Fibroblast of pulmonary artery (primary cell): Measurements from ENCODE around the gene TPST2.

Source experiments
- DNase-seq: peaks from one replicate; pipeline ENCODE4 v3.0.0-alpha.2; 2010; ENCODE audit warnings: low read depth
- H3K4me3 ChIP-seq: replicated peaks from 2 replicates; pipeline ENCODE4 v1.5.1; 2011; ENCODE audit warnings: low read depth, mild to moderate bottlenecking, control low read depth, low read length, moderate library complexity
- TF ChIP-seq, protein P1 (sequence below): IDR thresholded peaks from 2 replicates; pipeline ENCODE4 v1.5.1; 2011; ENCODE audit warnings: mild to moderate bottlenecking, control low read depth, low read length, inconsistent platforms; ENCODE audit errors: missing control alignments

The TPST2 gene

DNA sequence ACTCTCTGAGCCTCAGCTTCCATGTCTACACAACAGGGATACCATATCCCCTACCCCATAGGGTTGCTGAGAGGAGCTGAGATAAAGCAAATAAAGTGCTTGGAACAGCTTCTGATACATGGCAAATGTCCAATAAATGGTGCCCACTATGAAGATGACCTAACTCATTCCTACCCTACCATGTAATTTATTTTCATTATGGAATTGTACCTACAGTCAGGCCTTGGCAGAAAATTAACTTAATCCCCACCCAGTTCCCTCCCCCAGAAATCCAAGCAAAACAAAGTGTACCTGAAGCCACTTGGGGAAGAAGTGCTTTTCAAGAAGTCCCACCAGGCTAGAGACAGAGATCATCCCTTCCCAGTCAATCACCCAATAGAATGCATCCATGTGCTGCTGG lies 95.4 kb downstream of the TPST2 start:
- DNase-seq = no peak
- TF ChIP-seq, protein P1, sequence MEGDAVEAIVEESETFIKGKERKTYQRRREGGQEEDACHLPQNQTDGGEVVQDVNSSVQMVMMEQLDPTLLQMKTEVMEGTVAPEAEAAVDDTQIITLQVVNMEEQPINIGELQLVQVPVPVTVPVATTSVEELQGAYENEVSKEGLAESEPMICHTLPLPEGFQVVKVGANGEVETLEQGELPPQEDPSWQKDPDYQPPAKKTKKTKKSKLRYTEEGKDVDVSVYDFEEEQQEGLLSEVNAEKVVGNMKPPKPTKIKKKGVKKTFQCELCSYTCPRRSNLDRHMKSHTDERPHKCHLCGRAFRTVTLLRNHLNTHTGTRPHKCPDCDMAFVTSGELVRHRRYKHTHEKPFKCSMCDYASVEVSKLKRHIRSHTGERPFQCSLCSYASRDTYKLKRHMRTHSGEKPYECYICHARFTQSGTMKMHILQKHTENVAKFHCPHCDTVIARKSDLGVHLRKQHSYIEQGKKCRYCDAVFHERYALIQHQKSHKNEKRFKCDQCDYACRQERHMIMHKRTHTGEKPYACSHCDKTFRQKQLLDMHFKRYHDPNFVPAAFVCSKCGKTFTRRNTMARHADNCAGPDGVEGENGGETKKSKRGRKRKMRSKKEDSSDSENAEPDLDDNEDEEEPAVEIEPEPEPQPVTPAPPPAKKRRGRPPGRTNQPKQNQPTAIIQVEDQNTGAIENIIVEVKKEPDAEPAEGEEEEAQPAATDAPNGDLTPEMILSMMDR = no peak
- no peak overlapping the region for H3K4me3 ChIP-seq

DNA sequence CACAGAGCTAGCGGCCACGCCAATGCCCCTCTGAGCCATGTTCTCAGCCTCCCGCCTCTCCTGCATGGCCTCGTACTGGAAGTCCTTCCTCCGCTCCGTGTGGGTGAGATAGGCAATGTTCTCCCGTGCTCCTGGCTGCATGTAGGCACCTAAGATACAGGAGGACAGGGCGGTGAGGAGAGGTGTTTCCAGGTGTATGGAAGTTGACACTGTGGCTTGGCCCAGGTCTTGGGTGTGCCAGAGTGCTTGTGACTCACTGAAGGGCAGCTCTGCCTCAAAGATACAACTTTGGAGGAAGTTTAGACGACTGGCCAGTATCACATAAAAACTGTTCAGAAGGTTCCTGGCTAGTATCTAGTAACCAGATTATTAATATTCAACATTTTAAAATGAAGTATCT lies 97.7 kb downstream of the TPST2 start:
- no peak for DNase-seq
- H3K4me3 ChIP-seq = no peak overlapping the region
- TF ChIP-seq, protein P1 = no peak

DNA sequence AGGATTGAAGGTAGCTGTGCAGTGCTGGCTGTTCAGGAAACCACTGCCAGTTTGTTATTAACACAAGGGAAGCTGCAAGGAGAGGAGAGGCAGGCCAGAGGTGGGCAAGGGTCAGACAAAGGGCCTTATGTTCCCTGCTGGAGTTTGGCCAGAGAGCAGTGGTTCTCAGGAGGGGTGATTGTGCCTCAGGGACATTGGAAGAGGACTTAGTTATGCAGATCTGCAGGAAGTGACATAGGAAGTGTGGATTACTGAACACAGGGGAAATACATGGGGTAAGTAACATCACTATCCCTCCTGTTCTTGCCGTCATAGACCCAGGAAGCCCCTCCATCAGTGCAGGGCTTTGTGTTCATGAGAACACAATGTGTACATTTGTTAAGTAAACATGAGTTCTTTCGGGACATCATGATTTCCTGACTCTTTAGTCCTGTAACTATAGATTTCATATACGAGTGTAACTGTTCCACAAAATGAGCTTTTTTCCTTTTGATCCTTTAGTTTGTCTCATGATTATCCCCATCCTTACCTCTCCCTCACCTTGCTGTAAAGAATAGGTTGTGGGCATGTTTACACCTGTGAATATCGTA lies 100.4 kb downstream of the TPST2 start:
- no peak overlapping the region for H3K4me3 ChIP-seq
- TF ChIP-seq, protein P1 = no peak
- DNase-seq = no peak

DNA sequence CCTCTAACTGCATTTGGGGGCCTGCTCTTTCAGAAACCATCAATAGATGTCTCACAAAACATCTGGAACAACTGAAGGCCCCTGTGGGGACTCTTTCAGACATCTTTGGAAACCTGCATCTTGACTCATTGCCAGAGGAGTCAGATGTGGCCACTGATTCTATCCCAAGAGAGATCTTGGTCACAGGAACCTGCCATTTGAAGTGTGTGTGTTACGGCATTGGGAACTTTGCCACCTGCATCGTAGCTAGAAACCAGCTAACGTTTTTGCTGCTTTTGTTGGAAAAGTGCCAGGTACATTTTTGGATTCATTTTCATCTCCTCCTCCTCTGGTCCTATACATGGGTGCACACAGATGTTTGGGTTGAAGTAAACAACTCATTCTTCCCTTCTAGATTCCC lies 101.9 kb downstream of the TPST2 start:
- TF ChIP-seq, protein P1 = no peak
- no peak for DNase-seq
- H3K4me3 ChIP-seq = no peak overlapping the region

DNA sequence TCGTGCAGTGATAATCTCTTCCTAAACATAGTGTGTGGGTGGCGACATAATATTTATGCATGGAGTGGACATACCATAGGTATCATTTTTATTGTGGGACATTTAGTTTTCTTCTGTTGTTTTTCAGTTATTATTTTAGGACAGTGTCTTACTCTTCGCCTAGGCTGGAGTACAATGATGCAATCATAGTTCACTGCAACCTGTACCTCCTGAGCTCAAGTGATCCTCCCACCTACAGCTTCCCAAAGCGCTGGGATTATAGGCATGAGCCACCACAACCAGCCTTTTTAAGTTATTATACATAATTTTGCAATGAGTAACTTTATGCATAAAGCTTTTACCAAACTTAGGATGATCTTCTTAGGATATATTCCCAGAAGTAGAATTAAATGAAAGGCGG lies 103.5 kb downstream of the TPST2 start:
- DNase-seq = no peak
- H3K4me3 ChIP-seq = no peak overlapping the region
- TF ChIP-seq, protein P1 = no peak

DNA sequence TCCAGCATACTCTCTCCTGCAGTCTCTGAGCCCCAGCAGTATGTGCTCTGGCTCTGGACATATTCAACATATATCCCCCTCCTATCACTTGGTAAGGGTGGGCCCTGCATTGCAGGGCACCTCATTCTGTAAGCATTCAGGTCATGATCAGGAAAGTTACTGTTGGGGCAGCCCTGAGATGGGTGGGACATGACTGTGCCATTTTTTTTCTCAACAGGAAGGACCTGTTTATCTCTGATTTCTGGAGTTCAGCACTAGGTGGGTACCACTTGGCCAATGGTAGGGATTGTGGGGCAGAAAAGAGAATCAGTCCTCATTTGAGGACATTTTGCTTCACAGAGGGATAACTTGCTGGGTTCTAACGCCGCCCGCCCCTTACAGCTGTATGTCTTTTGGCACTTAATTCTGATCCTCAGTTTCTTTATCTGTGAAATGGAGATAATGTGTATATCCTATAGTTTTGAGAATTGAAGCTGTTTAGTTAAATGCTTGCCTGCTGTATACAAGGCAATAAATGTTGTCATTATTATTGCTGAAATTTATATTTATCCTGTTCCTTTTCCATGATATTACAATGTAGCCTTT lies 104.0 kb downstream of the TPST2 start:
- H3K4me3 ChIP-seq = no peak overlapping the region
- no peak for DNase-seq
- TF ChIP-seq, protein P1 = no peak

DNA sequence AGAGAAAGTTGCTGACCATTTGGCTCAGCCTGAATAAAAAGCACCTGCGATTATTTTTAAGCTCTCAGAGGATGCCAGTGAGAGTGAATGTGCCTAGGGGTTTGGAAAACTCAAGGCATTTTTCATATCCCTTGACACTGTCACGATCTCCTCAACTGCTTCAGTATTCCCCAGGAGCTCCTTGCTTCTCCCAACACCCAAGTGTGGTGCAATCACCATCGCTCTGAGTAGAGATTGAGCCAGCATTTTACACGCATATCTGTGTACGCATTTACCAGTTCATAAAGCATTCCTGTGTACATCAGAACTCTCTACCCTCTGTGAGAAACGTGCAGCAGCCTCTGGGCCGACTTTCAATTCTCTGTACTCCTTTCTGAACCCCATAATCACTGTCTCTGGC lies 104.9 kb downstream of the TPST2 start:
- TF ChIP-seq, protein P1 = no peak
- DNase-seq = no peak
- no peak overlapping the region for H3K4me3 ChIP-seq
